ENCODE data around the gene POPDC2.

POPDC2 gene

GRCh38 chr3:119649761-119650160 lies 10.6 kb downstream of the POPDC2 start:
- TF ChIP-seq TCF12 (IDR thresholded peaks at IDR 0.05; ENCODE audit: low read depth) (no peak), YY1 (IDR thresholded peaks at IDR 0.05; ENCODE audit: low read depth) (no peak), CEBPB (IDR thresholded peaks at IDR 0.05) (no peak), TAF1 (IDR thresholded peaks at IDR 0.05; ENCODE audit: low read depth) (no peak), ZBTB7A (IDR thresholded peaks at IDR 0.05; ENCODE audit: low read depth) (no peak), EP300 (IDR thresholded peaks at IDR 0.05; ENCODE audit: borderline replicate concordance) (no peak)
- TF ChIP-seq, protein P1, sequence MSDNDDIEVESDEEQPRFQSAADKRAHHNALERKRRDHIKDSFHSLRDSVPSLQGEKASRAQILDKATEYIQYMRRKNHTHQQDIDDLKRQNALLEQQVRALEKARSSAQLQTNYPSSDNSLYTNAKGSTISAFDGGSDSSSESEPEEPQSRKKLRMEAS (IDR thresholded peaks at IDR 0.05) = no peak

DNA sequence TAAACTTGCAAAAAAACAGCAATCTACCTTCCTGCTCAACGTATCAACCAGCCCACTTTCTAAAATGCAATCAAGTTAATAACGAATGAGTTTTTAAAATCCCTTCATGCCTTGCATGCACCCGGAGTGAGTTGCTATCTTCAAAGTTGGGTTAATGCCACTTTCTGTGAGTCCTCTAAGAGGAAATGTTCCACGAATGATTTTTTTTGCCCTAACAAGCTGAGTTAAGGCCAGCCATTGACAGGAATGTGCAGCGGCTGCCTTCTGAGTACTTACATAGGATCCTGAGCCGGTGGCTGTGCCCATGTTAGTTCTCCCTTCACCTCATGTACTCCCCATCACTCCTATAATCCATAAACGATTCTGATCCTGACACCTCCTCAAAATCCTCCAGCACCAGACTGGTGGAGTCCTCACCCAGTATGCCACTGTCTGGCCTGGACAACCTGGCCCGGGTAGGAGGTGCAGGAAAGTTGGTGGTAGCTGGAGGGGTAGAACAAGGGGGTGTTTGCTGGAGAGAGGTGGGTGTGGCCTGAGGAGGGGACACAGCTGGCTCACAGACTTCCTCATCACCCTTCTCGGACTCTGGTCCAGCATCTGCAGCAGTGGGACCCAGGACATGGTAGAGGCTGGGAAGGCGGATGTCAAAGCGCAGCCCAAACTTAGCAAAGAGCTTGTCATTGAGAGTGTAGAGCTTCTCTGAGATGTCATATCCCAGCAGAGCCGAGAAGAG lies 12.4 kb downstream of the POPDC2 start:
- TF ChIP-seq REST (IDR thresholded peaks at IDR 0.05; ENCODE audit: low read depth) = no peak
- TF ChIP-seq TEAD4 (IDR thresholded peaks at IDR 0.05) = no peak
- TF ChIP-seq CREB1 (IDR thresholded peaks at IDR 0.05; ENCODE audit: low read depth) = no peak
- TF ChIP-seq FOXM1 (IDR thresholded peaks at IDR 0.05; ENCODE audit: borderline replicate concordance, low read depth) = no peak
- TF ChIP-seq EP300 (IDR thresholded peaks at IDR 0.05; ENCODE audit: borderline replicate concordance) = no peak
- TF ChIP-seq CEBPB (IDR thresholded peaks at IDR 0.05) = no peak
- no peak for TF ChIP-seq TCF12 (IDR thresholded peaks at IDR 0.05; ENCODE audit: low read depth)
- no peak for TF ChIP-seq RAD21 (IDR thresholded peaks at IDR 0.05; ENCODE audit: low read depth)
- TF ChIP-seq EGR1 (IDR thresholded peaks at IDR 0.05) = no peak

DNA sequence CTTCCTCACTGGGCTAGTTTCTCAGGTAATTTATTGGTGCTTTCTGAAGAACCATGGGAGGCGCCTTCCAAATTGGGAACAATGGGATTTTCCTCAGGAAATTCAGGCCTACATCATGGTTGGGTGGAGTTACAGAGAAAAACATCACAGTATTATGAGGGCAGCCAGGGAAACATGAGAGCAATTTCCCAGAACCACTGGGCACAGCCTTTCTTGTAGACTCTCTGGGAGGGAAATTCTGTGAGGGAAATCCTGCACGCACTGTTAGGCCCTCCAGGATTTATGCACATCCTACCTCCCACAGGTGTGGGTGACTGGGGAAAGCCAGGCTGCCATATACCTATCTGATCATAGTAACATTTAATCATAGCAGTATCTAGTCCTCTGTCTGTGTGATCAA lies 13.2 kb downstream of the POPDC2 start:
- no peak for TF ChIP-seq EP300 (IDR thresholded peaks at IDR 0.05; ENCODE audit: borderline replicate concordance)
- no peak for TF ChIP-seq YY1 (IDR thresholded peaks at IDR 0.05; ENCODE audit: low read depth)
- no peak for TF ChIP-seq RAD21 (IDR thresholded peaks at IDR 0.05; ENCODE audit: low read depth)
- no peak for TF ChIP-seq ZBTB7A (IDR thresholded peaks at IDR 0.05; ENCODE audit: low read depth)
- TF ChIP-seq NFIC (IDR thresholded peaks at IDR 0.05) = no peak
- TF ChIP-seq FOXM1 (IDR thresholded peaks at IDR 0.05; ENCODE audit: borderline replicate concordance, low read depth) = no peak
- TF ChIP-seq TCF12 (IDR thresholded peaks at IDR 0.05; ENCODE audit: low read depth) = no peak
- TF ChIP-seq TAF1 (IDR thresholded peaks at IDR 0.05; ENCODE audit: low read depth) = no peak
- TF ChIP-seq TEAD4 (IDR thresholded peaks at IDR 0.05) = no peak
- TF ChIP-seq USF1 (IDR thresholded peaks at IDR 0.05) = no peak

DNA sequence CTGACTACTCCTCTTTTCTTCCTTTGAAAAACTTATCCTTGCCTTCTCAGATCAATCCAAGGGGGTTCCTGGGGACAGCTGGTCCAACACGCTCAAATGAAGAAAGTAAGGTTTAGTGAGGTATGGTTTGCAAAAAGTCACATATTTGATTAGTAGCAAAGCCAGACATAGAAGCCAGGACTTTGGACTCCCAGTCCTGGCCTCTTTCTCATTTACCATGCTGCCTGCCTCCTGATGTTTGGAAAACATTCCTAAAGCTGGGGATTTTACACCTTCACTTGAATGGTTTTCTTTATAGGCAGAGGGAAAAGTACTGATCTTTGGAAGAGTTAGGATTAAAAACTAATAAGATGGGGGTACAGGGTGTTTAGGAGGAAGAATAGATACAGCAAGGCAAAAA lies 14.6 kb downstream of the POPDC2 start:
- TF ChIP-seq CREB1 (IDR thresholded peaks at IDR 0.05; ENCODE audit: low read depth) (no peak), FOXM1 (IDR thresholded peaks at IDR 0.05; ENCODE audit: borderline replicate concordance, low read depth) (no peak), TEAD4 (IDR thresholded peaks at IDR 0.05) (no peak), TCF12 (IDR thresholded peaks at IDR 0.05; ENCODE audit: low read depth) (no peak), EP300 (IDR thresholded peaks at IDR 0.05; ENCODE audit: borderline replicate concordance) (no peak), TAF1 (IDR thresholded peaks at IDR 0.05; ENCODE audit: low read depth) (no peak), NFIC (IDR thresholded peaks at IDR 0.05) (no peak), CEBPB (IDR thresholded peaks at IDR 0.05) (no peak), ZBTB7A (IDR thresholded peaks at IDR 0.05; ENCODE audit: low read depth) (no peak), RAD21 (IDR thresholded peaks at IDR 0.05; ENCODE audit: low read depth) (no peak), YY1 (IDR thresholded peaks at IDR 0.05; ENCODE audit: low read depth) (no peak), EGR1 (IDR thresholded peaks at IDR 0.05) (no peak), USF1 (IDR thresholded peaks at IDR 0.05) (no peak), REST (IDR thresholded peaks at IDR 0.05; ENCODE audit: low read depth) (no peak)
- TF ChIP-seq, protein P1 (IDR thresholded peaks at IDR 0.05) = no peak

- no peak for TF ChIP-seq TAF1 (IDR thresholded peaks at IDR 0.05; ENCODE audit: low read depth)
- no peak for TF ChIP-seq EP300 (IDR thresholded peaks at IDR 0.05; ENCODE audit: borderline replicate concordance)
- no peak for TF ChIP-seq FOXM1 (IDR thresholded peaks at IDR 0.05; ENCODE audit: borderline replicate concordance, low read depth)
- TF ChIP-seq TEAD4 (IDR thresholded peaks at IDR 0.05) = no peak
- no peak for TF ChIP-seq REST (IDR thresholded peaks at IDR 0.05; ENCODE audit: low read depth)
- TF ChIP-seq RAD21 (IDR thresholded peaks at IDR 0.05; ENCODE audit: low read depth) = no peak
- TF ChIP-seq EGR1 (IDR thresholded peaks at IDR 0.05) = no peak
- TF ChIP-seq CEBPB (IDR thresholded peaks at IDR 0.05) = no peak
- no peak for TF ChIP-seq USF1 (IDR thresholded peaks at IDR 0.05)
- TF ChIP-seq TCF12 (IDR thresholded peaks at IDR 0.05; ENCODE audit: low read depth) = no peak
- TF ChIP-seq CREB1 (IDR thresholded peaks at IDR 0.05; ENCODE audit: low read depth) = no peak
- no peak for TF ChIP-seq NFIC (IDR thresholded peaks at IDR 0.05)
- no peak for TF ChIP-seq ZBTB7A (IDR thresholded peaks at IDR 0.05; ENCODE audit: low read depth)
- TF ChIP-seq, protein P1 (IDR thresholded peaks at IDR 0.05) = no peak
- TF ChIP-seq YY1 (IDR thresholded peaks at IDR 0.05; ENCODE audit: low read depth) = no peak
Measured at GRCh38 chr3:119644481-119644880, 15.9 kb downstream of the POPDC2 start.
